ENCODE measurements around the gene ARHGEF12. TPM values are rescaled to one million over a fixed set of nuclear protein-coding genes. Genes with fewer than 3 reads are reported as not detected.

ARHGEF12 gene
- total RNA-seq, 3 donors from 2014 or later: 88.2 to 119 (median 114) TPM

GRCh38 chr11:120334332-120334731 is 1.9 kb upstream of the ARHGEF12 start:
- Histone ChIP-seq H3K9me3 (no peaks in the 10 kb centered on the region), H3K4me3 (no peak overlapping the region), H3K4me1 (ENCODE audit: low read depth) (peaks cover 14% of the 10 kb centered on the region), H3K36me3 (ENCODE audit: low read depth) (no peaks in the 10 kb centered on the region)
- no peak for TF ChIP-seq CTCF (IDR thresholded peaks at IDR 0.05)
- ATAC-seq (no peak), DNase-seq (no peak)
- intact Hi-C loops (cut with DNase I, micrococcal nuclease): loop anchor here in 1 of 2 donors (10.0 kb wide), 1 partner anchor 110 kb away; no protein-coding TSS in a partner anchor

GRCh38 chr11:120334894-120335462 is 1.2 kb upstream of the ARHGEF12 start:
- Histone ChIP-seq H3K36me3 (ENCODE audit: low read depth) (no peaks in the 10 kb centered on the region), H3K4me3 (no peak overlapping the region), H3K9me3 (no peaks in the 10 kb centered on the region), H3K4me1 (ENCODE audit: low read depth) (peaks cover 21% of the 10 kb centered on the region)
- intact Hi-C loops (cut with DNase I, micrococcal nuclease): loop anchor here in 1 of 2 donors (10.0 kb wide), 1 partner anchor 110 kb away; no protein-coding TSS in a partner anchor
- ATAC-seq: peak; percentile 37
- peak; percentile 57 for TF ChIP-seq CTCF (IDR thresholded peaks at IDR 0.05)
- peak in 1 of 3 donors; percentile 94 for DNase-seq

GRCh38 chr11:120335556-120335907 is 681 bp upstream of the ARHGEF12 start:
- DNase-seq (no peak), ATAC-seq (peak; percentile 28)
- H3K4me1 ChIP-seq (ENCODE audit: low read depth): peaks cover 25% of the 10 kb centered on the region
- intact Hi-C loops (cut with DNase I, micrococcal nuclease): loop anchor here in 1 of 2 donors (10.0 kb wide), 1 partner anchor 109 kb away; no protein-coding TSS in a partner anchor
- H3K36me3 ChIP-seq (ENCODE audit: low read depth): no peaks in the 10 kb centered on the region
- no peaks in the 10 kb centered on the region for H3K9me3 ChIP-seq
- H3K4me3 ChIP-seq: peak overlapping the region; percentile 62
- no peak for TF ChIP-seq CTCF (IDR thresholded peaks at IDR 0.05)

GRCh38 chr11:120336641-120337354 is 585 bp downstream of the ARHGEF12 start:
- Histone ChIP-seq H3K36me3 (ENCODE audit: low read depth) (no peaks in the 10 kb centered on the region), H3K4me3 (peak overlapping the region; percentile 62), H3K9me3 (no peaks in the 10 kb centered on the region), H3K4me1 (ENCODE audit: low read depth) (peaks cover 35% of the 10 kb centered on the region)
- TF ChIP-seq CTCF (IDR thresholded peaks at IDR 0.05): no peak
- DNase-seq: peak; percentile 60 to 82 (median 76)
- ATAC-seq: peak; percentile 58
- intact Hi-C loops (cut with DNase I, micrococcal nuclease): loop anchor here in 1 of 2 donors (10.0 kb wide), 1 partner anchor 108 kb away; no protein-coding TSS in a partner anchor

- intact Hi-C loops (cut with DNase I, micrococcal nuclease): loop anchor here in 1 of 2 donors (10.0 kb wide), 1 partner anchor 107 kb away; no protein-coding TSS in a partner anchor
- no peak for TF ChIP-seq CTCF (IDR thresholded peaks at IDR 0.05)
- H3K9me3 ChIP-seq: no peaks in the 10 kb centered on the region
- H3K36me3 ChIP-seq (ENCODE audit: low read depth): no peaks in the 10 kb centered on the region
- ATAC-seq: no peak
- peak overlapping the region; percentile 62 for H3K4me3 ChIP-seq
- DNase-seq: no peak
- peaks cover 36% of the 10 kb centered on the region for H3K4me1 ChIP-seq (ENCODE audit: low read depth)
These were observed 1.3 kb downstream of the ARHGEF12 start for GRCh38 chr11:120337355-120338106.

Data from mucosa of descending colon (tissue), 3 donors.